DND-41 (cell line): ENCODE measurements around the gene ATG12.
A peak's percentile ranks its signal among the peaks of the same experiment; 100 is the strongest.
"Not testable (repeated sequence)": the region's sequence is repeated elsewhere in the genome, so short reads cannot be mapped to it uniquely, and the experiment has no call there.

Source experiments
- ATAC-seq: fragments of 200-7000 bp; cut with Tn5 transposase; 3 replicates; pipeline ENCODE4 v1.9.1; 2021; ENCODE audit warnings: low read depth; ENCODE audit not compliant: insufficient read depth
- DNase-seq: peaks from one replicate; pipeline ENCODE4 v3.0.0-alpha.2; 2020
- H2AFZ ChIP-seq: 2 replicates; pipeline ENCODE4 v1.6.0; 2012; ENCODE audit warnings: low read depth, low read length
- H3K27ac ChIP-seq: 2 replicates; pipeline ENCODE4 v1.5.1; 2012; ENCODE audit warnings: low read length, inconsistent platforms
- H3K27me3 ChIP-seq: fragments of 200-600 bp; sonication (generic); 2 replicates; pipeline ENCODE4 v1.6.0; 2012; ENCODE audit warnings: low read length, mild to moderate bottlenecking, inconsistent platforms; ENCODE audit not compliant: insufficient read depth, poor library complexity
- H3K36me3 ChIP-seq: 2 replicates; pipeline ENCODE4 v1.5.1; 2012; ENCODE audit warnings: low read length, inconsistent platforms; ENCODE audit not compliant: insufficient read depth
- H3K4me1 ChIP-seq: 2 replicates; pipeline ENCODE4 v1.5.1; 2012; ENCODE audit warnings: mild to moderate bottlenecking, low read length; ENCODE audit not compliant: insufficient read depth
- H3K4me2 ChIP-seq: 2 replicates; pipeline ENCODE4 v1.6.0; 2012; ENCODE audit warnings: mild to moderate bottlenecking, moderate library complexity, low read length, inconsistent platforms; ENCODE audit not compliant: insufficient read depth
- H3K4me3 ChIP-seq, 2 experiments: fragments of 200-600 bp in 1 of 2; shearing (Covaris generic) in 1 of 2; 2 replicates each; pipeline ENCODE4 v1.5.1; 2012 to 2016; ENCODE audit warnings: inconsistent platforms in 2 of 2, low read length in 2 of 2, mild to moderate bottlenecking in 2 of 2, low read depth in 1 of 2, moderate library complexity in 1 of 2
- H3K79me2 ChIP-seq: 2 replicates; pipeline ENCODE4 v1.6.0; 2012; ENCODE audit warnings: low read length, inconsistent platforms; ENCODE audit not compliant: insufficient read depth
- H3K9ac ChIP-seq: 2 replicates; pipeline ENCODE4 v1.6.0; 2012; ENCODE audit warnings: low read depth, mild to moderate bottlenecking, inconsistent platforms, low read length, moderate library complexity
- H3K9me3 ChIP-seq: 2 replicates; pipeline ENCODE4 v1.5.1; 2012; ENCODE audit warnings: low read length, moderate library complexity, mild to moderate bottlenecking, inconsistent platforms; ENCODE audit not compliant: insufficient read depth, severe bottlenecking
- H4K20me1 ChIP-seq: 2 replicates; pipeline ENCODE4 v1.6.0; 2012; ENCODE audit warnings: low read length; ENCODE audit not compliant: insufficient read depth
- CTCF ChIP-seq: IDR thresholded peaks from 2 replicates; pipeline ENCODE4 v1.5.1; 2012; ENCODE audit warnings: borderline replicate concordance, low read length, moderate library complexity, mild to moderate bottlenecking; ENCODE audit not compliant: poor library complexity, severe bottlenecking; ENCODE audit errors: extremely low read depth
- EZH2 ChIP-seq: IDR thresholded peaks from 3 replicates; pipeline ENCODE4 v1.6.1; 2012; ENCODE audit warnings: borderline replicate concordance, low read depth, mild to moderate bottlenecking, moderate library complexity, low read length, inconsistent platforms; ENCODE audit not compliant: severe bottlenecking

Gene ATG12

GRCh38 chr5:115841382-115842088, at the start of gene ATG12, which contains the start of gene AP3S1:
Gene ATG12 (minus strand): TSS chr5:115841565. CDS start chr5:115841552, 13 bp downstream.
Gene AP3S1 (plus strand): TSS chr5:115841935. CDS start chr5:115842038, 103 bp downstream.
- TF ChIP-seq EZH2 (no peak), CTCF (no peak)
- Histone ChIP-seq H3K79me2 (peaks cover 89% of the 10 kb centered on the region), H3K9ac (peak within 1 kb of the TSS; percentile 81), H2AFZ (peak within 1 kb of the TSS; percentile 99), H3K36me3 (peaks cover 19% of the 10 kb centered on the region), H4K20me1 (peaks cover 23% of the 10 kb centered on the region), H3K4me3 (peak within 1 kb of the TSS; percentile 84 to 91), H3K27ac (peak within 1 kb of the TSS; percentile 99), H3K9me3 (no peaks in the 10 kb centered on the region), H3K4me1 (peaks cover 55% of the 10 kb centered on the region), H3K27me3 (no peaks in the 10 kb centered on the region), H3K4me2 (peak within 1 kb of the TSS; percentile 86)
- ATAC-seq, result peak; percentile 88
- peak; percentile 92 for DNase-seq

- Histone ChIP-seq H3K4me3 (no peak overlapping the region), H3K9me3 (no peaks in the 10 kb centered on the region), H3K27me3 (no peaks in the 10 kb centered on the region), H4K20me1 (no peaks in the 10 kb centered on the region), H3K27ac (no peak overlapping the region), H3K79me2 (no peaks in the 10 kb centered on the region), H3K4me1 (no peaks in the 10 kb centered on the region), H3K9ac (no peak overlapping the region), H3K4me2 (no peak overlapping the region), H2AFZ (no peak overlapping the region), H3K36me3 (peaks cover 4% of the 10 kb centered on the region; the same call in 1 of the 2 replicates)
- ATAC-seq (no peak), DNase-seq (no peak)
- TF ChIP-seq EZH2 (no peak), CTCF (peak; percentile 15)
Observed at GRCh38 chr5:115888027-115888426, 46.7 kb upstream of the ATG12 start.

- not testable (repeated sequence) for H3K27ac ChIP-seq, H3K79me2 ChIP-seq, H3K4me3 ChIP-seq, H2AFZ ChIP-seq, H3K4me1 ChIP-seq, H3K9me3 ChIP-seq, H3K36me3 ChIP-seq, H3K4me2 ChIP-seq, H3K27me3 ChIP-seq, DNase-seq, H4K20me1 ChIP-seq, ATAC-seq, H3K9ac ChIP-seq
Observed at GRCh38 chr5:115885208-115885607, 43.8 kb upstream of the ATG12 start.

GRCh38 chr5:115884704-115885103, 43.3 kb upstream of the ATG12 start:
- no peak overlapping the region for H3K9ac ChIP-seq
- no peak for ATAC-seq
- no peaks in the 10 kb centered on the region for H4K20me1 ChIP-seq
- no peaks in the 10 kb centered on the region for H3K9me3 ChIP-seq
- 0 out of 2 replicates have a peak, but pooled peaks cover under 1% of the 10 kb centered on the region for H3K79me2 ChIP-seq
- DNase-seq, result no peak
- peaks cover 4% of the 10 kb centered on the region; the same call in 1 of the 2 replicates for H3K36me3 ChIP-seq
- no peak overlapping the region for H3K4me3 ChIP-seq
- H3K4me2 ChIP-seq, result no peak overlapping the region
- H3K27me3 ChIP-seq, result no peaks in the 10 kb centered on the region
- no peaks in the 10 kb centered on the region for H3K4me1 ChIP-seq
- no peak overlapping the region for H3K27ac ChIP-seq
- TF ChIP-seq EZH2 (no peak), CTCF (no peak)
- H2AFZ ChIP-seq, result no peak overlapping the region

GRCh38 chr5:115882434-115882833, 41.1 kb upstream of the ATG12 start:
- DNase-seq, H3K4me1 ChIP-seq, H3K27ac ChIP-seq, H3K4me3 ChIP-seq, H3K79me2 ChIP-seq, H3K9me3 ChIP-seq, H2AFZ ChIP-seq, H3K36me3 ChIP-seq, H4K20me1 ChIP-seq, H3K27me3 ChIP-seq, H3K9ac ChIP-seq, ATAC-seq, H3K4me2 ChIP-seq: not testable (repeated sequence)
